ENCODE data around the gene KCNT2. TPM values are rescaled to one million over a fixed set of nuclear protein-coding genes. Genes with fewer than 3 reads are reported as not detected.

KCNT2 gene
- total and polyA plus RNA-seq, 9 of the 15 experiments (the other 6 are each of a cell fraction or from before 2014, with no cell fraction given), result 0.13 to 0.73 (median 0.28) TPM

GRCh38 chr1:196593955-196594354 lies 14.3 kb downstream of the KCNT2 start (continued):
- TF ChIP-seq ZBTB40 (IDR thresholded peaks at IDR 0.05) (no peak), ZBTB40 (CRISPR knock-in tag; IDR thresholded peaks at IDR 0.05) (no peak), SIX5 (IDR thresholded peaks at IDR 0.05; ENCODE audit: borderline replicate concordance in 1 of 2, insufficient read depth in 1 of 2, low read depth in 1 of 2, low read length in 2 of 2) (no peak), PBX2 (CRISPR knock-in tag; IDR thresholded peaks at IDR 0.05; ENCODE audit: low read depth) (no peak), PBX2 (tag; conservative IDR thresholded peaks at IDR 0.05; ENCODE audit: low read depth) (peak; percentile 82)
- TF ChIP-seq, protein P1, sequence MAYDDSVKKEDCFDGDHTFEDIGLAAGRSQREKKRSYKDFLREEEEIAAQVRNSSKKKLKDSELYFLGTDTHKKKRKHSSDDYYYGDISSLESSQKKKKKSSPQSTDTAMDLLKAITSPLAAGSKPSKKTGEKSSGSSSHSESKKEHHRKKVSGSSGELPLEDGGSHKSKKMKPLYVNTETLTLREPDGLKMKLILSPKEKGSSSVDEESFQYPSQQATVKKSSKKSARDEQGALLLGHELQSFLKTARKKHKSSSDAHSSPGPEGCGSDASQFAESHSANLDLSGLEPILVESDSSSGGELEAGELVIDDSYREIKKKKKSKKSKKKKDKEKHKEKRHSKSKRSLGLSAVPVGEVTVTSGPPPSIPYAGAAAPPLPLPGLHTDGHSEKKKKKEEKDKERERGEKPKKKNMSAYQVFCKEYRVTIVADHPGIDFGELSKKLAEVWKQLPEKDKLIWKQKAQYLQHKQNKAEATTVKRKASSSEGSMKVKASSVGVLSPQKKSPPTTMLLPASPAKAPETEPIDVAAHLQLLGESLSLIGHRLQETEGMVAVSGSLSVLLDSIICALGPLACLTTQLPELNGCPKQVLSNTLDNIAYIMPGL (CRISPR knock-in tag; IDR thresholded peaks at IDR 0.05), result no peak
